Measurements from ENCODE around the gene TMEM259.

TMEM259 gene

GRCh38 chr19:1016647-1017114, 4.2 kb downstream of the TMEM259 start:
- no peak overlapping the region for H3K4me3 ChIP-seq (ENCODE audit: low read depth, low read length)

GRCh38 chr19:1015782-1016646, 4.9 kb downstream of the TMEM259 start:
- no peak overlapping the region for H3K4me3 ChIP-seq (ENCODE audit: low read depth, low read length)
- no peak for TF ChIP-seq CTCF (IDR thresholded peaks at IDR 0.05; ENCODE audit: borderline replicate concordance, insufficient read depth, low read depth, low read length)

More at GRCh38 chr19:1016647-1017114, 4.2 kb downstream of the TMEM259 start:
- TF ChIP-seq CTCF (IDR thresholded peaks at IDR 0.05; ENCODE audit: borderline replicate concordance, insufficient read depth, low read depth, low read length) = no peak

GRCh38 chr19:1015061-1015781, 5.7 kb downstream of the TMEM259 start:
- no peak overlapping the region for H3K4me3 ChIP-seq (ENCODE audit: low read depth, low read length)
- TF ChIP-seq CTCF (IDR thresholded peaks at IDR 0.05; ENCODE audit: borderline replicate concordance, insufficient read depth, low read depth, low read length) = no peak

- no peak for TF ChIP-seq CTCF (IDR thresholded peaks at IDR 0.05; ENCODE audit: borderline replicate concordance, insufficient read depth, low read depth, low read length)
- no peak overlapping the region for H3K4me3 ChIP-seq (ENCODE audit: low read depth, low read length)
Observed at GRCh38 chr19:1014161-1015060, 6.5 kb downstream of the TMEM259 start.

GRCh38 chr19:1013218-1013617, 7.7 kb downstream of the TMEM259 start:
- no peak for TF ChIP-seq CTCF (IDR thresholded peaks at IDR 0.05; ENCODE audit: borderline replicate concordance, insufficient read depth, low read depth, low read length)
- H3K4me3 ChIP-seq (ENCODE audit: low read depth, low read length) = no peak overlapping the region

- H3K4me3 ChIP-seq (ENCODE audit: low read depth, low read length) = no peak overlapping the region
- TF ChIP-seq CTCF (IDR thresholded peaks at IDR 0.05; ENCODE audit: borderline replicate concordance, insufficient read depth, low read depth, low read length) = no peak
Observed at GRCh38 chr19:1012334-1012733, 8.6 kb downstream of the TMEM259 start.
